Gastrocnemius medialis (tissue), 4 donors: ENCODE data around the gene CHI3L1.

Source experiments
- CTCF ChIP-seq, 5 experiments: fragments of 450-650 bp in 3 of 5; fragments of 200-600 bp in 2 of 5; sonication (generic) in 2 of 5; IDR thresholded peaks in 4 of 5; conservative IDR thresholded peaks in 1 of 5; 1 replicate in 4 of 5; 2 replicates in 1 of 5; pipeline ENCODE4 v1.5.1; 2016 to 2019; ENCODE audit warnings: antibody characterized with exemption in 5 of 5, mild to moderate bottlenecking in 3 of 5, moderate library complexity in 3 of 5
- POLR2A ChIP-seq, 2 donors: fragments of 450-650 bp; IDR thresholded peaks; one replicate each; pipeline ENCODE4 v1.6.1; 2017; ENCODE audit warnings: antibody characterized with exemption in 2 of 2, mild to moderate bottlenecking in 2 of 2, moderate library complexity in 2 of 2

GRCh38 chr1:203214871-203215270, 28.4 kb upstream of the CHI3L1 start:
- TF ChIP-seq CTCF (IDR thresholded peaks at IDR 0.05 in 4 of 5, conservative IDR thresholded peaks at IDR 0.05 in 1 of 5) (no peak), POLR2A (IDR thresholded peaks at IDR 0.05) (no peak)
